ENCODE data around the gene FCHO2.

The FCHO2 gene

DNA sequence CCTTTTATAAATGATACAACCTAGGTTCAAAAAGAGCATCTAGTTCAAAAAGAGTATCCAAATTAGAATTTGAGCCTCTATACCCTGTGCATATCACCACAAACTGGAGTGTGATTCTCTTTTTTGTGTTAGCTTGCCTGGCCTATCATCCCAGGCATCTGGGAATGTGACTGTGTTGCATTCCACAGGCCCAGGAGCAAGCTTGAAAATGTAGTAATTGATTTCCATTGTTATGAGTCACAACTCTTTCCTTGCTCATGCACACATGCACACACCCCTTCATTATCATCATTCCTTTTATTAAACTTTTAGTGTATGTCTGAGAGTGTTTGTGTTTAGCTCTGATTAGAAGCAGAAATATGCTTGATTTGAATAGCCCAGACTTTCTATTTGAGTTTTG, 75.2 kb downstream of the FCHO2 start:
- no peak for DNase-seq (ENCODE audit: low read depth)

DNA sequence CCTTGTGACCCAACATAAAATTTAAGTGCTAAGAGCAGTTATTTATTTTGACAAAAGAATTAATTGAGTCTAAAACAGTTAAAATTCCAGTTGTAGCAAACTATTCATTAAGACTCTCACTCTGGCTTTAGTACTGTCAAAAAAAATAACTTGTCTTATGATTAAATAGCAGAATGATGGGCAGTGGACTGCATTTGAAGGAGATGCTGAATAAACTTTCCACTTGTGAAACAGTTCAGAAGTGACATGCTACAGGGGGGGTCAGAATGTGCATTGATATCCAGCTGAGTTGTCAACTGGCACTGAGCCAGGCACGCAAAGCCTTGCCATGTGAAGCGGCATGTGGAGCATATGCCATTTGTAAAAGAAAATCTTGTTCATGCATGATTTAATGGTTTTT, 76.0 kb downstream of the FCHO2 start:
- DNase-seq (ENCODE audit: low read depth) = no peak

DNA sequence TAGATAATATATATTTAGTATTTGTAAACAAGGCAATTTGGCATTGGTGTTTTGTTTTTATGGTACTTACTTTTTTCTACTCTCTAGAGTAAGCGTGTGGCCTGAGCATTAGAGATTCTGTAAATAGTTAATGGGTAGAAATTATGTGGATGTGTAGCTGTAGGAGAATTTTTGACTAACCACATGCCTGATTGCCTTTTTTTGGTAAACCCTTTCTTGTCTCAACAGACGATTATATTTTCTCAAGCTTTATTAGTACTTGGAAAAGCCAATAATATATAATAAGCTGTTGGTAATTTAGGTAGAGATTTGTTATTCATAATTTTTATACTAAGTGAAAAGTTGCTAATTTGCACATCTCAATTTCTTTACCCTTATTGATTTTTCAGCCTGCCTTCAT, 76.8 kb downstream of the FCHO2 start:
- no peak for DNase-seq (ENCODE audit: low read depth)

DNA sequence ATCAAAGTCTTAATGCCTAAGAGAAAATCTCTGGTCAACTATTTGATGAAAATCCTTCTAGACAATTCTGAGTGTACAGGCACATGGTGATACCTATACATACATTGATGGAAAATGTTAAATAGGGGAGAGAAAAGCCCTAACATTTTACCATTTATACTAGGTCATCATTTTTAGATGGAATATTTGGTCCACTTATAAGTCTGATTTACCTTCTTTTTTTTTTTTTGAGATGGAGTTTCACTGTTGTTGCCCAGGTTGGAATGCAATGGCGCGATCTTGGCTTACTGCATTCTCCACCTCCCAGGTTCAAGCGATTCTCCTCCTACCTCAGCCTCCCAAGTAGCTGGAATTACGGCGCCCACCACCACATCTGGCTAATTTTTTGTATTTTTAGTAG, 81.7 kb downstream of the FCHO2 start:
- DNase-seq (ENCODE audit: low read depth) = no peak

DNA sequence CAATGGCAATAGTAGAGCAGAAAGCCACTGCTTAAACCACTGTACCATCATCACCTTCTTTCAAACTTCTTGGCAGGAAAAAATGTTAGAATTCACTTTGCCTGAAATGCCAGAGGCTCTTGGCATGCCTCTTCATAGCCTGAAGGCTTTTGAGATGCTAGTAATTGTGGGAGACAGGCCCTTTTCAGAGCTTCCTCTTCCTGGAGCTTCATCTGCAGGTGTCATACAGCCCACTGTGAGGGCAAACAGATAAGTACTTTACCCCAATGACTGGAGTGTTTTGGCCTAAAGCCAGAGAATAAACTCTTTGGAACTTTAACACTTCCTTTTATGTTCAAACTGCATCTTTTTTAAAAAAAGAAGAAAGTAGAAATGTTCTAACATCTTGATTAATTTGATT, 83.2 kb downstream of the FCHO2 start:
- no peak for DNase-seq (ENCODE audit: low read depth)

DNA sequence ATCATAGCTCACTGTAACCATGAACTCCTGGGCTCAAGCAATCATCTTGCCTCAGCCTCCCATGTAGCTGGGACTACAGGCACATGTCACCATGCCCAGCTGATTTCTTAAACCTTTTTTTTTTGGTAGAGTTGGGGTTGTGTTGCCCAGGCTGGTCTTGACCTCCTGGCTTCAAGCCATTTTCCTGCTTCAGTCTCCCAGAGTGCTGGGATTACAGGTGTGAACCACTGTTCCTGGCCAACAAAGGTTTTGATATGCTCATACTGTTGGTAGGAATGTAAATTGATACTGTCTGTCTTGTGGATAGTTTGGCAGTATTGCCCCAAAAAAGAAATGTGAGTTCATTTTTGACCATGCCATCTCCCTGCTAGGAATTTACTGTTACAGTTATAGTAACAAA, 87.2 kb downstream of the FCHO2 start:
- DNase-seq (ENCODE audit: low read depth) = no peak

DNA sequence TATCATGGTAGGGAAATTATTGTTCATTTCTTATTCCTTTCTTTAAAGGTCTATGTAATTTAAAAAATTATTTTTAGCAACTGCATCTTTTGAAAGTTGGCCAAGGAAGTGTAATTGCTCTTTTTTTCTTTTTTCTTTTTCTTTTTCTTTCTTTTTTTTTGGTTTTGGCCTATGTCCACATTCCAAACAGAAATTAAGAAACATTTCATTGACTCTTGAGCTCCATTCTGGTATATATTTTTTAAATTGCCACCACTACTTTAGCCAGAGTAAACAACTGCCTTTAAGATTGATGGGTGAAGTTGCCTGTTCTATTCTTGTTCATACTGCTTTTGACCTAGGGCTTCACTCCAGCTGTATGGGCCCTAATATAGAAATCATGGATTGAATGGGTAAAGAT, 88.7 kb downstream of the FCHO2 start:
- no peak for DNase-seq (ENCODE audit: low read depth)

DNA sequence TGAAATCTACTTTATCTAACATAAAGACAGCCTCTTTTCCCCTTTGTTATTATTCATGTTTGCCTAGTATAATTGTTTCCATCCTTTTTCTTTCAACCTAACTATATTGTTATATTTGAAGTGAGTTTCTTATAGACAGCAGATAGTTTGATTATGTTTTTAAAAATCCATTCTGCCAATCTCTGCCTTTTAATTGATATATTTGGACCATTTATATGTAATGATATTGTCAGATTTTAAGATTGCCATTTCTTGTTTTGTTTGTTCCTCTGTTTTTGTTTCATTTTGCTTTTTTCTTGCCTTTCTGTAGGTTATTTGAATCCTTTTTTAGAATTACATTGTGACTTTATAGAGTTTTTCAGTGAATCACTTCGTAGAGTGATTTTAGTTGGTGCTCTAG, 89.8 kb downstream of the FCHO2 start:
- DNase-seq (ENCODE audit: low read depth) = no peak

DNA sequence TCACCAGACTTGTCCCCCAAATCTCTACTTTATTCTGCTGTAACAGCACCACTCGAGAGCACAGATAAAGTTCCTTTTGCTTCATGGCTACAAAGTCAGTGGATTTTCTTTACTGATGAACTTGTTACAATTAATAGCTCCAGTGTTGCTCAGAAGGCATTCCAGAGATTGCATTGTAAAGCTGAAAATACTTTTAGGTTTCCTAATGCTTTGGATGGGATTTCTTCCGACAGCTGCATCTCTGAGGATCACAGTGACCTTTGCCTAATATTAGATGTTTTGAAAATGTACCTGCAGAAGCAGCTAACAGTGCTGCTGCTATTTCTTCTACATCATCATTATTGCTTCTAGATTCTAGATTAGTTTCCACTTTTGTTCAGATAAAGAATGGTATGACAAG, 105.8 kb downstream of the FCHO2 start:
- DNase-seq (ENCODE audit: low read depth) = no peak

DNA sequence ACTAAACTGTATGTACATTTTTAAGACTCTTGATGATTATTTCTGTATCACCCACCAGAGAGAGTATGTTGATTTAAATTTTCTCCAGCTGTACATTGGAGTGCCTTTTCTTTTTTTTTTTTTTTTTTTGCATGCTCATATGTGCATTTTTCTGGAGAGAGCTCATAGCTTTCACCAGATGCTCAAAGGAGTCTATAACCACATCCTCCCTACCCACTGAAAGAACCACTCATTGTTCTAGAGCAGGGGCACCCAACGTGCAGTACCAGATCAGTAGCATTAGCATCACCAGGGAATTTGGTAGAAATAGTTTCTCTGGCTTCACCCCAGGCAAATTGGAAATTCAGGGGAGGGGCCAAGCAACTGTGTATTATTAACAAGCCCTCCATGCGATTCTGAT, 110.6 kb downstream of the FCHO2 start:
- DNase-seq (ENCODE audit: low read depth) = no peak

DNA sequence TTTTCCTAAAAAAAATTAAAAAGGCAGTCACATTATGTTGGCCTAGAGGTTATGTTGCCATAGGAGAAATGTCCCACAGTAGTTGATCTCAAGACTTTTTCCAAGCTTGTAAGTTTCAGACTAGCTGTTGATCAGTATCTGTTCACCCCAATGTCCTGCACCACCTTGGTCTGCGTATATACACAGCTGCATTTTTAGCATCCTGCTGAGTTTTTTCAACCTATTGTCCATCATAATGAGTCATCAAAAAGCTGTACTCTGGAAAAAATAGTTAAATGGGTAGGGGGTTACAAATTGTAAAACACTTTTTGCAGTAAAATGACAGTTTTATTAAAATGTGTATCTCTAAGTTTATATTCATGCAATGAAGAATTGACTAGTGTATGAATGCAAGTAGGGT, 111.4 kb downstream of the FCHO2 start:
- DNase-seq (ENCODE audit: low read depth) = no peak

DNA sequence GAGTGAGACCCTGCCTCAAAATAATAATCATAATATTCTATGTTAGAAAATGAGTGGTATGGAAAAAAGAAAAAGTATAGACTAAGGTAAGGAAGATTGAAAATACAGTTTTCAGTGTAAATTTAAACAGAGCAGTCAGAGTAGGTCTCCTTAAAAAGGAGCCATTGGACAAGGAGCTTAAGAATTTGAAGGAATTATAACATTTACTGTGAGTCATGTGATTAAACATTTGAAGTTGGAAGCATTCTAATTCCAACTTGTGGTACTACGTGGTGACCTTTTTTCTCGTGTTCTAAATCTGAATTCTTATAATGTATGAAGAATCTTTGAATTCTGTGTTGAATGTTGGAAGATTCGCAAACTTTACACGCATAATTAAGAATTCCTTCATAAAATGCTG, 125.3 kb downstream of the FCHO2 start:
- no peak for DNase-seq (ENCODE audit: low read depth)

DNA sequence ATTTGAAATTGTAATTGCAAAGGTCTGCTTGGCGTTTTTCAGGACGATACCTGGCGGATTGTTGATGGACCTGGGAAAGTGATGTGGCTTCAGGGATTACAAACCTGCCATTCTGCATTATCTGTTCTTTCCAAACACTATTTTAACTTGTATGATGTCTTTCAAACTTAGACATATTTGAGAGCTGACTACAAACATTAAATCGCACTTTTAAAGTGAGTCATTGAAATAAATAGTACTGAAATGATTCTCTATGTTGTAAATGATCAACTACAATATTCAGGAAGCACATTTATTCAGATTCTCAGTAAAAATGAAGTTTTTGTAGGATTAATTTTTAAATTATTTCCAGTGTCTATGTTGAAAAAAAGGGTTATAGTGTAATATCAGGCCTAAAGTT, 132.2 kb downstream of the FCHO2 start:
- DNase-seq (ENCODE audit: low read depth) = no peak

DNA sequence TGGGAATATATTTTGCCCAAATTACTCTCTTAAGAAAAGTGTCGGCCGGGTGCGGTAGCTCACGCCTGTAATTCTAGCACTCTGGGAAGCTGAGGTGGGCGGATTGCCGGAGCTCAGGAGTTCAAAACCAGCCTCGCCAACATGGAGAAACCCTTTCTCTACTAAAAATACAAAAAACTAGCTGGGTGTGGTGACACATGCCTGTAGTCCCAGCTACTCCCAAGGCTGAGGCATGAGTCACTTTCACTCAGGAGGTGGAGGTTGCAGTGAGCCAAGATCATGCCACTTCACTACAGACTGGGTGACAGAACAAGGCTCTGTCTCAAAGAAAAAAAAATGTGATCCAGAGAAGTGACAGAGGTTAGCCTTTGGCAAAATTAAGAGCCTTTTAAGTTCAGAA, 138.1 kb downstream of the FCHO2 start:
- no peak for DNase-seq (ENCODE audit: low read depth)

DNA sequence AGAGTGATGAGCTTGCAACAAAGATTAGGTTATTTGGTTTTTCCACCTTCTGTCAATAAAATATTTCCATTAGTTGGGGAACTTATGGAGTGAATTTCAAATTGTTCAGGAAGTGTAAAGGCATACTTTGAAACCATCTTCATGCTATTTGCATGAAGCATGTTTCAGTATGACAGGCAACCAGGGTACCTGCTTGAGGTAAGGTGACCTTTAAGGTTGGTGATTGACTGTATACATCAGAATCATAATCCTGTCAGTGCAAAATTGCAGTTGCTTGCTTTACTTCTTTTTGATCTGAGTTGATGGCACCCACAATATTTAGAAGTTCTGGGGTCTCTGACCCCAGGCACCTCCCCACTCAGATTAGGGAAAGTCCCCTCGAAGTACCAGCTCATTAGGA, 138.6 kb downstream of the FCHO2 start:
- DNase-seq (ENCODE audit: low read depth) = no peak

DNA sequence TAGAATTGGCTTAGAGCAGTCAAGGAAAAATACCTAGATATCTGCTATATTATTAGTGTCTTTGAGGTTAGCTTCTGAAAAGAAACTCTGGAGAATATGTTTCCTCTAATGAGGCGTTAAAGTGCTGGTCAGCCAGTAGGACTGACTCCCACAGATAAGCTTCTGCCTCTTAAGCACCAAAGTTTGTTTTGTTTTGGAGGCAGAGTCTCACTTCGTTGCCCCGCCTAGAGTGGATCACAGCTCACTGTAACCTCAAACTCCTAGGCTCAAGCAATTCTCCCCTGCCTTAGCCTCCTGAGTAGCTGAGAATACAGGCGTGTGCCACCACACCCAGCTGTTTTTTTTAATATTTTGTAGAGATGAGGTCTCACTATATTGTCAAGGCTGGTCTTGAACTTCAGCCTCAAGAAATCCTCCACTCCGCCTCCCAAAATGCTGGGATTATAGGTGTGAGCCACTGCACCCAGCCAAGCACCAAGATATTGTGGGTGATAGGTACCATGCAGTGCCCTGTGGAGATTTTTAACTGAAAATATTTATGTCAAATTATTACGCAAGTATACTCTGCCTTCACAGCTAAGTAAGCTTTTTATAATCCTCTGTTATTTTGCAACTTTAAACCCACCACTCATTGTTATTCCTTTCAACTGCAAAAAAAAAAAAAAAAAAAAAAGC, 139.9 kb downstream of the FCHO2 start:
- no peak for DNase-seq (ENCODE audit: low read depth)

DNA sequence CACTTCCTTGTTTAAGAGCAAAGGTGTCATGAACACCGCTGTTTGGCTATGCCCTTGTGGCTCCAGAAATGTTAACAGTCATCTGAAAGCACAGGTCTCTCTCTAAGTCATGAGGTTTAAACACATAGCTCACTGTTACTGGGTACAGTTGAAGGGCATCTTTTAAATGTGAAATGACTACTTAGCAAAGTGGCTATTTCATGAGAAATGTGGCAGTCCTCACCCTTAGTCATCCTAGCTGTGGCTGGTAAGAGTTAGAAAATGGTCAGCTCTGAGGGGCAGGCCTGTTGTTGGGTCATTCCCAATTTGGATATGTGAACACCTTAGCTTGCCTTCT, 140.4 kb downstream of the FCHO2 start:
- DNase-seq (ENCODE audit: low read depth) = no peak

DNA sequence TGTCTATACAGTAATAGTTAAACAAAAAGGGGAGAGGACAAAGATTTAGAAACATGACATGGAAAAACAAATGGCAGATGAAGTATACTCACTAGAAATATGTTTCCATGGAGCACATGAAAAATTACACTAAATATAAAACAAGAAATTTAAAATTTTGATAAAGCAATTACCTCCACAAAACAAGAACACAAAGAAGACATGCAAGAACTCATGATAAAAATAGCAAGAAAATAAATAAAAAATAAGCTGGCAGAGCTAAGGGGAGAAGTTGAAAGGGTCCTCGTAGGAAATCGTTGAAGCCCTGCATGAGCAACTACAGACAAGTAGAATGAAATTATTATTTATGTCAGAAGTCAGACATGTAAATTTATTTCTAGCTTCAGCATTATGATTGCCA, 141.9 kb downstream of the FCHO2 start:
- no peak for DNase-seq (ENCODE audit: low read depth)

DNA sequence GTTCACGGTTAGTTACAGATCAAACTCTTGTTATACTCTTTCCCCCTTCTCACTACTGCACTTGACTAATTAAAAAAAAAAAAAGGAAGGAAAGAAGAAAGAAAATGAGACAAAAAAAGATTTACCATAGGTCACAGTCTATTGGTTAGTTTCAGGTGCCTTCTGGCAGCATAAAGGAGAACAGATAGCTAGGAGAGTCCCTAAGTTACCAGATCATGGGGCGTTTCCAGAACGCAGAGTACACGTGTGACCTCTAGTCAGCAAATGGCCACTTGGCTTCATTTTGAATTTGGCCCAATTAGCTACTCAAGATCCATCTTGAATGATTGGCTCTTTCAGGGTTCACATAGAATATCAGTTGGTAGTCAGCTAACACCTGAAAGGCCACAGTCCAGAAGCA, 144.3 kb downstream of the FCHO2 start:
- DNase-seq (ENCODE audit: low read depth) = no peak

DNA sequence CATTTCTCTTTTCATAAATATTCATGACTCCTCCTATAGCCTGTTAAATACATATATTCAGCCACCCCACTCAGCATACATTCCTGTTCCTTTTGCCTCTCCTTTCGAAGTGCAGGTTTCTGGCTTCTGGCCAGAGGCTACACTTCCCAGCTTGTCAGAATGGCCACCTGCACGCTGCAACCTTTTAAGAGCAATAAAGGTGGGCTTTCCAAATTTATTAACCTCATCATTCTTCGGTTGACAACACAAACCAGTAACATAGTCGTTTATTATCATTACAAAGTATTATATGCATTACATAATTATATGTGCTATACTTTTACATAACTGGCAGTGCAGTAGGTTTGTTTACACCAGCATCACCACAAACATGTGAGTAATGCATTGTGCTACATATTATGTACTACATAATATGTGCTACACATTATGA, 148.0 kb downstream of the FCHO2 start:
- DNase-seq (ENCODE audit: low read depth) = no peak

DNA sequence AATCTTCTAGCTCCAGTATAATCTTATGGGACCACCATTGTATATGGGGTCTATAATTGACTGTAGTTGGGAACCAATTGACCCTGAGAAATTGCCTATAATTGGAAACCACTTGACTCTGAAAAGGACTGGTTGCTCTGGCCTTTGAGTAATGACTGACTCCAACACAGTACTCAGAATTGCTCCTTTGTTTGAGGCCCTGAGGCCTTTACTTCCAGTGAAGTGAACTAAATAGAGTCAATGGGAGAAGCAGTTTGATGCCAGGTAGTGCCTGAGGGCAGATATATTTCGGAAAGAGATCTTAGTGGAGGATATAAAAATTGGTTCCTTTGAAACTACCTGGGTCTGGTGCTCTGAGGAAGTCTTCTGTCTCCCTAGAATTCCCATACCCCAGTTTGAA, 148.5 kb downstream of the FCHO2 start:
- no peak for DNase-seq (ENCODE audit: low read depth)

DNA sequence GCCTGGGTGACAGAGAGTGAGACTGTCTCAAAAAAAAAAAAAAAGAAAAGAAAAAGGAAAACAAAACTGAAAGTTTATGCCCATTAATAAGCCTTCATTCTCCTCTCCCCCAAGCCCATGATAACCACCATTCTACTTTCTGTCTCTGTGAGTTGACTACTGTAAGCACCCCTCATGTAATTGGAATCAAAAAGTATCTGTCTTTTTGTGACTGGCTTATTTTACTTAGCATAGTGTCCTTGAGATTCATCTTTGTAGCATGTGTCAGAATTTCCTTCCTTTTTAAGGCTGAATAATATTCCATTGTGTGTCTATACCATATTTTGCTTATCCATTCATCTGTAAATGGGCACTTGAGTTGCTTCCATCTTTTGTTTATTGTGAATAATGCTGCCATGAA, 150.5 kb downstream of the FCHO2 start:
- DNase-seq (ENCODE audit: low read depth) = no peak

DNA sequence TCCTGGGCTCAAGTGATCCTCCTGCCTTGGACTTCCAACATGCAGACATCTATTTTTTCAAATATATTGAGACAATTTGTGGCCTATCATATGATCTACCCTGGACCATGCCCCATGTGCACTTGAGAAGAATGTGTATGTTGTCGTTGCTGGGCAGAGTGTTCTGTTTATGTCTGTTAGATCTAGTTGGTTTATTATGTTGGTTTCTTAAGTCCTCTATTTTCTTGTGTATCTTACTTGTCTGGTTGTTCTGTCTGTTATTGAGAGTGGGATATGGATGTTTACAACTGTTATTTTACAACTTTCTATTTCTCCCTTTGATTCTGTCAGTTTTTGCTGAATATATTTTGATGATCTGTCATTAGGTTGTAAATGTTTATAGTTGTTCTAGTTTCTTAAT, 154.3 kb downstream of the FCHO2 start:
- DNase-seq (ENCODE audit: low read depth) = no peak

DNA sequence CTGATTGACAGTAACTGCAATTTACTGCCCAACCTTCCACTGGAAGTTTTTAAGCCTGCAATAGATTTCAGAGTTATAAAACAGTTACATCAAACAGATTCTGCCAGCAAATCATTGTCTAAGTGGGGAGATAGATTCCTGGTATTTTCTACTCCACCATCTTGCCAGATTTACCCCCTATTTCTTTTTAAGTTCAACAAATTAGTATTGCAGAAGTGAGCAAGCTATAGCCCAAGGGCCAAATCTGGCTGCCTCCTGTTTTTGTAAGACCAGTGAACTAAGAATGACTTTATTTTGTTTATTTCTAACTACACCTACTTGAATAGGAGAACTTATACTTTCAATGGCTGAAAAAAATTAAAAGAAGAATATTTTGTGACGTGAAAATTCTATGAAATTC, 155.7 kb downstream of the FCHO2 start:
- no peak for DNase-seq (ENCODE audit: low read depth)

DNA sequence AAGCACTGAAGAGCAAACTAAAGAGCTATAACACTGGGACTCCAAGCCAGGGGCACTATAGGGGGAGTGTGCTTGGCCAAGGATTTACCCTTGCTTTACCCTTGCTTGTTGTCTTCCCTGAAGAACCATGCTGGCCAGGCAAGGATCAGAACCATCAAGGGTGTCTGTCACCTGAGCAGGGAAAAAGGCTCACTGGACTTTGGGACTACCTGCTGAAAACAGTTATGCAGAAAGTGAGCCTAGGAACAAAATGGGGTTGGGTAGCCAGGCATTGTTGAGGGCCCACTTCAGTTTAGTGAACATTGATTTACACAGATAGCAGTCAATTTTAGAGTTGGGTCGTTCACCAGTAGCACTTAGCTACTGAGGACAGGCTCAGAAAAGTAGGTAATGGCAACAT, 156.5 kb downstream of the FCHO2 start:
- no peak for DNase-seq (ENCODE audit: low read depth)

Measured in stimulated activated CD8-positive, alpha-beta memory T cell treated with anti-CD3 and anti-CD28 coated beads, Interleukin-4, amount 100 ng/mL, for 24 hours (primary cell).